HEK293 (cell line): ENCODE results near the gene PRSS12.
A peak's percentile ranks its signal among the peaks of the same experiment; 100 is the strongest.

Experiments
- CTCF ChIA-PET: fragments of 350-600 bp; formaldehyde crosslinking; extraction: SDS; loops from one replicate; lab custom pipeline; 2021; ENCODE audit warnings: antibody characterized with exemption; lab: Yijun Ruan, JAX
- POLR2A ChIA-PET: fragments of 300-600 bp; formaldehyde crosslinking; extraction: SDS; loops from one replicate; lab custom pipeline; 2020; ENCODE audit warnings: antibody characterized with exemption, inconsistent platforms; lab: Yijun Ruan, JAX
- H3K27ac ChIP-seq: fragments of 200-500 bp; sonication (Bioruptor generic); 2 replicates; pipeline ENCODE4 v1.5.1; 2014; ENCODE audit warnings: low read depth, low read length, control low read depth, inconsistent platforms; ENCODE audit errors: extremely low read depth
- H3K36me3 ChIP-seq, 2 experiments: fragments of 200-500 bp in 1 of 2; sonication (Bioruptor generic) in 1 of 2; 1 replicate in 1 of 2; 2 replicates in 1 of 2; pipeline ENCODE4 v1.5.1; 2014 to 2017; ENCODE audit warnings: inconsistent platforms in 2 of 2, low read length in 2 of 2; ENCODE audit not compliant: control insufficient read depth in 2 of 2, insufficient read depth in 1 of 2
- H3K4me1 ChIP-seq: fragments of 200-500 bp; sonication (Bioruptor generic); 2 replicates; pipeline ENCODE4 v1.5.1; 2014; ENCODE audit warnings: mild to moderate bottlenecking, low read length, inconsistent platforms; ENCODE audit not compliant: control insufficient read depth, insufficient read depth
- H3K4me3 ChIP-seq: 2 replicates; pipeline ENCODE4 v1.5.1; 2011; ENCODE audit warnings: low read depth, mild to moderate bottlenecking, control low read depth, low read length, moderate library complexity
- H3K9me3 ChIP-seq: fragments of 200-500 bp; sonication (Bioruptor generic); 2 replicates; pipeline ENCODE4 v1.5.1; 2014; ENCODE audit warnings: low read depth, low read length, inconsistent platforms; ENCODE audit not compliant: control insufficient read depth, insufficient read depth
- GLI2 ChIP-seq: fragments of 450-650 bp; formaldehyde crosslinking; IDR thresholded peaks from 2 replicates; pipeline ENCODE4; 2017; ENCODE audit warnings: missing biosample characterization, missing genetic modification characterization, low read depth, borderline replicate concordance
- IKZF3 ChIP-seq: fragments of 450-650 bp; IDR thresholded peaks from 2 replicates; pipeline ENCODE4 v1.5.0; 2018; ENCODE audit warnings: missing biosample characterization, mild to moderate bottlenecking, missing genetic modification characterization, moderate library complexity
- KLF8 ChIP-seq: fragments of 450-650 bp; formaldehyde crosslinking; IDR thresholded peaks from 2 replicates; pipeline ENCODE4 v1.5.1; 2016; ENCODE audit warnings: missing biosample characterization, missing genetic modification characterization
- OSR2 ChIP-seq: fragments of 450-650 bp; formaldehyde crosslinking; IDR thresholded peaks from 2 replicates; pipeline ENCODE4 v1.5.1; 2016; ENCODE audit warnings: missing biosample characterization, missing genetic modification characterization
- ZFP69B ChIP-seq: fragments of 450-650 bp; formaldehyde crosslinking; IDR thresholded peaks from 2 replicates; pipeline ENCODE4 v1.5.1; 2016; ENCODE audit warnings: missing biosample characterization, missing genetic modification characterization
- ZNF426 ChIP-seq: fragments of 450-650 bp; formaldehyde crosslinking; IDR thresholded peaks from 2 replicates; pipeline ENCODE4 v1.5.1; 2017; ENCODE audit warnings: missing biosample characterization, missing genetic modification characterization, mild to moderate bottlenecking, inconsistent platforms, moderate library complexity
- ZNF561 ChIP-seq: fragments of 450-650 bp; IDR thresholded peaks from 2 replicates; pipeline ENCODE4 v1.5.1; 2018; ENCODE audit warnings: missing biosample characterization, missing genetic modification characterization, borderline replicate concordance
- ZNF701 ChIP-seq: fragments of 450-650 bp; formaldehyde crosslinking; IDR thresholded peaks from 2 replicates; pipeline ENCODE4 v1.5.1; 2016; ENCODE audit warnings: missing biosample characterization, missing genetic modification characterization
- ZNF843 ChIP-seq: fragments of 450-650 bp; formaldehyde crosslinking; IDR thresholded peaks from 2 replicates; pipeline ENCODE4 v1.5.1; 2016; ENCODE audit warnings: missing biosample characterization, missing genetic modification characterization
- TF ChIP-seq, protein P1 (sequence below): fragments of 450-650 bp; formaldehyde crosslinking; IDR thresholded peaks from 2 replicates; pipeline ENCODE4 v1.5.1; 2016; ENCODE audit warnings: missing biosample characterization, missing genetic modification characterization
- TF ChIP-seq, protein P2 (sequence below): fragments of 450-650 bp; formaldehyde crosslinking; IDR thresholded peaks from 2 replicates; pipeline ENCODE4 v1.5.1; 2017; ENCODE audit warnings: missing biosample characterization, missing genetic modification characterization
- TF ChIP-seq, protein P3 (sequence below): fragments of 450-650 bp; formaldehyde crosslinking; IDR thresholded peaks from 2 replicates; pipeline ENCODE4 v1.5.1; 2017; ENCODE audit warnings: missing biosample characterization, missing genetic modification characterization
- TF ChIP-seq, protein P4 (sequence below): fragments of 450-650 bp; formaldehyde crosslinking; IDR thresholded peaks from 2 replicates; pipeline ENCODE4 v1.5.1; 2016; ENCODE audit warnings: missing biosample characterization, missing genetic modification characterization

Gene PRSS12

DNA sequence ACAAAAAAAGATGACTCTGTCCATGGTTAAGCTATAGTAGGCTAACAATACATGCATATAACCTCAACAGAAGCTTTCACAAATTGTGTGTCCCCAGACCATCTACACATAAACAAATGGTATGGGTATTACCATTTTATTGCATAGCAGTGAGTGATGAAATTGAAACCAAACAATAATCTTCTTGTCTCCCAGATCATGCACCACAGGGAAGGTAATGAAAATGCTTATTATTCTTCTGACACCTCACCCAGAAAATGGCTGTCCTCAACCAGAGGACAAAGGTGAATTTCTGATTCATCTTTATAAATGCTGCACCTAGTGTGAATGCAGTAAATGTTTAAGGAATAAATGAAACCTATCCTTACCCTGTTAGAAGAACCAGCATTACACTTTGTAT lies 8.0 kb downstream of the PRSS12 start (continued):
- TF ChIP-seq, protein P1, sequence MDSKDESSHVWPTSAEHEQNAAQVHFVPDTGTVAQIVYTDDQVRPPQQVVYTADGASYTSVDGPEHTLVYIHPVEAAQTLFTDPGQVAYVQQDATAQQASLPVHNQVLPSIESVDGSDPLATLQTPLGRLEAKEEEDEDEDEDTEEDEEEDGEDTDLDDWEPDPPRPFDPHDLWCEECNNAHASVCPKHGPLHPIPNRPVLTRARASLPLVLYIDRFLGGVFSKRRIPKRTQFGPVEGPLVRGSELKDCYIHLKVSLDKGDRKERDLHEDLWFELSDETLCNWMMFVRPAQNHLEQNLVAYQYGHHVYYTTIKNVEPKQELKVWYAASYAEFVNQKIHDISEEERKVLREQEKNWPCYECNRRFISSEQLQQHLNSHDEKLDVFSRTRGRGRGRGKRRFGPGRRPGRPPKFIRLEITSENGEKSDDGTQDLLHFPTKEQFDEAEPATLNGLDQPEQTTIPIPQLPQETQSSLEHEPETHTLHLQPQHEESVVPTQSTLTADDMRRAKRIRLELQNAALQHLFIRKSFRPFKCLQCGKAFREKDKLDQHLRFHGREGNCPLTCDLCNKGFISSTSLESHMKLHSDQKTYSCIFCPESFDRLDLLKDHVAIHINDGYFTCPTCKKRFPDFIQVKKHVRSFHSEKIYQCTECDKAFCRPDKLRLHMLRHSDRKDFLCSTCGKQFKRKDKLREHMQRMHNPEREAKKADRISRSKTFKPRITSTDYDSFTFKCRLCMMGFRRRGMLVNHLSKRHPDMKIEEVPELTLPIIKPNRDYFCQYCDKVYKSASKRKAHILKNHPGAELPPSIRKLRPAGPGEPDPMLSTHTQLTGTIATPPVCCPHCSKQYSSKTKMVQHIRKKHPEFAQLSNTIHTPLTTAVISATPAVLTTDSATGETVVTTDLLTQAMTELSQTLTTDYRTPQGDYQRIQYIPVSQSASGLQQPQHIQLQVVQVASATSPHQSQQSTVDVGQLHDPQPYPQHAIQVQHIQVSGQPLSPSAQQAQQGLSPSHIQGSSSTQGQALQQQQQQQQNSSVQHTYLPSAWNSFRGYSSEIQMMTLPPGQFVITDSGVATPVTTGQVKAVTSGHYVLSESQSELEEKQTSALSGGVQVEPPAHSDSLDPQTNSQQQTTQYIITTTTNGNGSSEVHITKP (tag by site-specific recombination): peak; percentile 21; the same call in 1 of the 2 replicates
- TF ChIP-seq, protein P2, sequence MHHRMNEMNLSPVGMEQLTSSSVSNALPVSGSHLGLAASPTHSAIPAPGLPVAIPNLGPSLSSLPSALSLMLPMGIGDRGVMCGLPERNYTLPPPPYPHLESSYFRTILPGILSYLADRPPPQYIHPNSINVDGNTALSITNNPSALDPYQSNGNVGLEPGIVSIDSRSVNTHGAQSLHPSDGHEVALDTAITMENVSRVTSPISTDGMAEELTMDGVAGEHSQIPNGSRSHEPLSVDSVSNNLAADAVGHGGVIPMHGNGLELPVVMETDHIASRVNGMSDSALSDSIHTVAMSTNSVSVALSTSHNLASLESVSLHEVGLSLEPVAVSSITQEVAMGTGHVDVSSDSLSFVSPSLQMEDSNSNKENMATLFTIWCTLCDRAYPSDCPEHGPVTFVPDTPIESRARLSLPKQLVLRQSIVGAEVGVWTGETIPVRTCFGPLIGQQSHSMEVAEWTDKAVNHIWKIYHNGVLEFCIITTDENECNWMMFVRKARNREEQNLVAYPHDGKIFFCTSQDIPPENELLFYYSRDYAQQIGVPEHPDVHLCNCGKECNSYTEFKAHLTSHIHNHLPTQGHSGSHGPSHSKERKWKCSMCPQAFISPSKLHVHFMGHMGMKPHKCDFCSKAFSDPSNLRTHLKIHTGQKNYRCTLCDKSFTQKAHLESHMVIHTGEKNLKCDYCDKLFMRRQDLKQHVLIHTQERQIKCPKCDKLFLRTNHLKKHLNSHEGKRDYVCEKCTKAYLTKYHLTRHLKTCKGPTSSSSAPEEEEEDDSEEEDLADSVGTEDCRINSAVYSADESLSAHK: 0 out of 2 replicates have a peak, but pooled peaks have one; percentile 20
- TF ChIP-seq ZNF561 (tag by site-specific recombination): 0 out of 2 replicates have a peak, but pooled peaks have one; percentile 48
- 0 out of 2 replicates have a peak, but pooled peaks have one; percentile 35 for TF ChIP-seq IKZF3 (tag by site-specific recombination)
- TF ChIP-seq OSR2 (tag by site-specific recombination): peak; percentile 83
- peak; percentile 63; the same call in 1 of the 2 replicates for TF ChIP-seq ZNF843 (tag by site-specific recombination)
- TF ChIP-seq, protein P3, sequence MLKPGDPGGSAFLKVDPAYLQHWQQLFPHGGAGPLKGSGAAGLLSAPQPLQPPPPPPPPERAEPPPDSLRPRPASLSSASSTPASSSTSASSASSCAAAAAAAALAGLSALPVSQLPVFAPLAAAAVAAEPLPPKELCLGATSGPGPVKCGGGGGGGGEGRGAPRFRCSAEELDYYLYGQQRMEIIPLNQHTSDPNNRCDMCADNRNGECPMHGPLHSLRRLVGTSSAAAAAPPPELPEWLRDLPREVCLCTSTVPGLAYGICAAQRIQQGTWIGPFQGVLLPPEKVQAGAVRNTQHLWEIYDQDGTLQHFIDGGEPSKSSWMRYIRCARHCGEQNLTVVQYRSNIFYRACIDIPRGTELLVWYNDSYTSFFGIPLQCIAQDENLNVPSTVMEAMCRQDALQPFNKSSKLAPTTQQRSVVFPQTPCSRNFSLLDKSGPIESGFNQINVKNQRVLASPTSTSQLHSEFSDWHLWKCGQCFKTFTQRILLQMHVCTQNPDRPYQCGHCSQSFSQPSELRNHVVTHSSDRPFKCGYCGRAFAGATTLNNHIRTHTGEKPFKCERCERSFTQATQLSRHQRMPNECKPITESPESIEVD (tag by site-specific recombination): peak; percentile 77

DNA sequence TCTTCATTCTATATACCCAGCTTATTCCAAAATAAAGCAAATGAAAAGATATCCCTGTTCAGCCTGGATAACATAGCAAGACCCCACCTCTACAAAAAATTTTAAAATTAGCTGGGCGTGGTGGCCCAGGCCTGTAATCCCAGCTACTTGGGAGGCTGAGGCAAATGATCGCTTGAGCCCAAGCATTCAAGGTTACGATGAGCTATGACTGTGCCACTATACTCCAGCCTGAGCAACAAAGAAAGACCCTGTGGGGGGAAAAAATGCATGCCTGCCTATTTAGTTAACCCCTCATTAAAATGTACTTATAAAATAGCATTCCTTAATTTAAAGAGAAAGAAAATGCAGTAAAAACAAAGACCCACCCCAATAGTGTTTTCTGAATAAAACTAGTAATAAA lies 9.3 kb downstream of the PRSS12 start:
- Histone ChIP-seq H3K4me3 (no peak overlapping the region), H3K36me3 (no peaks in the 10 kb centered on the region), H3K4me1 (peaks cover 21% of the 10 kb centered on the region), H3K9me3 (no peaks in the 10 kb centered on the region), H3K27ac (no peak overlapping the region)
- ChIA-PET POLR2A (no interaction called here), CTCF (interaction anchor here (1.7 kb wide), 1 partner anchor 9 kb away, joined by 5 read pairs; the partner anchor contains the start of gene PRSS12)
- no peak for TF ChIP-seq ZNF701
- no peak for TF ChIP-seq ZNF426 (tag by site-specific recombination)
- TF ChIP-seq GLI2: no peak
- no peak for TF ChIP-seq ZFP69B (tag by site-specific recombination)
- TF ChIP-seq KLF8 (tag by site-specific recombination): no peak

DNA sequence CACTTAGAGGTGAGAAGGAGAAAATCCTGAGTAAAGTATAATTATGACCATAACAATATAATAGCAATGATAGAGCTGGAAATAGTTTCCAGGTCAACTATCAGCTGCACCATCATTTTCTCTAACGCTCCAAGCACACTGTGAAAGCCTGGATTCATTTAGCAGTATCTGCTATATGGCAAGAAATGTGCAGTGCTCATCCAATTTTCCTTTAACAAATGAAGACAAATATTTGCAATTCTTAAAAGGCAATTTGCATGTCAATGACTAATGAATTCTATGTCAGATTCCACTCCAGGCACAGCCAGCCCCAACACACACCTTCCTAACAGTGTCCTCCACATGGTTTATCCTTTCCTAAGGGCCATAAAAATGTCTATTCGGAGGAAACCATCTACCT lies 12.7 kb downstream of the PRSS12 start:
- no peak overlapping the region for H3K4me3 ChIP-seq
- H3K4me1 ChIP-seq: peaks cover 12% of the 10 kb centered on the region
- ChIA-PET CTCF (interaction anchor here (0.6 kb wide), 1 partner anchor 13 kb away, joined by 3 read pairs; the partner anchor contains the start of gene PRSS12), POLR2A (no interaction called here)
- H3K9me3 ChIP-seq: no peaks in the 10 kb centered on the region
- no peak overlapping the region for H3K27ac ChIP-seq
- TF ChIP-seq, protein P4, sequence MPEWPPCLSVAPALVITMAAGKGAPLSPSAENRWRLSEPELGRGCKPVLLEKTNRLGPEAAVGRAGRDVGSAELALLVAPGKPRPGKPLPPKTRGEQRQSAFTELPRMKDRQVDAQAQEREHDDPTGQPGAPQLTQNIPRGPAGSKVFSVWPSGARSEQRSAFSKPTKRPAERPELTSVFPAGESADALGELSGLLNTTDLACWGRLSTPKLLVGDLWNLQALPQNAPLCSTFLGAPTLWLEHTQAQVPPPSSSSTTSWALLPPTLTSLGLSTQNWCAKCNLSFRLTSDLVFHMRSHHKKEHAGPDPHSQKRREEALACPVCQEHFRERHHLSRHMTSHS (tag by site-specific recombination): no peak
- no peak for TF ChIP-seq OSR2 (tag by site-specific recombination)
- TF ChIP-seq, protein P1 (tag by site-specific recombination): 0 out of 2 replicates have a peak, but pooled peaks have one; percentile 20
- no peaks in the 10 kb centered on the region for H3K36me3 ChIP-seq
